IPS-18c (cell line): ENCODE results near the gene ERH.

ENCODE experiments used
- H3K4me3 ChIP-seq: 2 replicates; pipeline ENCODE4 v1.7.0; 2013; ENCODE audit warnings: low read depth, mild to moderate bottlenecking, low read length, moderate library complexity; ENCODE audit not compliant: insufficient read depth
- H3K9me3 ChIP-seq: one replicate; pipeline ENCODE4 v1.6.1; 2013; ENCODE audit warnings: mild to moderate bottlenecking, low read length, moderate library complexity; ENCODE audit not compliant: control insufficient read depth, insufficient read depth

The ERH gene

DNA sequence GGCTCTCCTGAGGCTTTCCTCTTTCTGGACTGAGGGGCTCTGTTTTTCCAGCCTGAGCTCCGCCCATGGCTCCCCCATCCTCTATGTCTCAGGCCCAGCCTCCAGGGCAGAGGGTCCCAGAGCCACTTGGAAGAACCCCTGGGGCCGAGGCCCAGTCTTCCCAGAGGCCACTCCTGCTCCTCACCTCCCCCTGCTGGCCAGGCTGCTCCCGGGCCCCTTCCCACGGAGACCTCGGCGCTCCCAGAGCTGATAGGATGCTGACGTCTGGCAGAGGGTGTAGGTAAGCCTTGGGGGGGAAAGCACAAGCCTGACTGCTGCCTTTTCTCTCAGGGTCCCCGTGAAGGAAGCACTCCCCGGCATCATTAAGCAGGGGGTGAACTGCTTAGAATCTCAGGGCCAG is 51.4 kb downstream of the ERH start:
- Histone ChIP-seq H3K9me3 (peaks cover 2% of the 10 kb centered on the region), H3K4me3 (no peak overlapping the region)

DNA sequence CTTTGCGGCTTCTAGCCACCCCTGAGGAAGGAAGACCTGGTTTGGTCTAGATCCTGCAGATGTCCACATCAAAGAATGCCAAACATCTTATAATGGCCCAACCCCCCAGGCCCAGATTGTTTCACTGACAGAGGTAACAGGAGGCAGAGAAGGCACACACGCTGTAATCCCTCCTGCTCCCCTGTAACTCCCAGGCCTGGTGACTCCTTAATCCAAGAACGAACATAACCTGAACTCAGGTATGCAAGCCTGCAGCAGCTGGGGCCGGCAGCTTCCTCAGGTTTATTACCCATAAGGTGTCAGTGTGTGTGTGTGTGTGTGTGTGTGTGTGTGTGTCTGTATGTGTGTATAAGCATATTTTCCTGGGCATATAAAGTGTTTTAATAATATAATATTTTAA is 52.7 kb downstream of the ERH start:
- H3K4me3 ChIP-seq, result no peak overlapping the region
- peaks cover 4% of the 10 kb centered on the region for H3K9me3 ChIP-seq

- Histone ChIP-seq H3K9me3 (peaks cover 4% of the 10 kb centered on the region), H3K4me3 (no peak overlapping the region)
Observed at GRCh38 chr14:69344171-69344570, 53.9 kb downstream of the ERH start.

- no peak overlapping the region for H3K4me3 ChIP-seq
- H3K9me3 ChIP-seq, result peaks cover 4% of the 10 kb centered on the region
Observed at GRCh38 chr14:69342928-69343525, 55.1 kb downstream of the ERH start.

- Histone ChIP-seq H3K9me3 (peaks cover 4% of the 10 kb centered on the region), H3K4me3 (no peak overlapping the region)
Observed at GRCh38 chr14:69339426-69339825, 58.7 kb downstream of the ERH start.

DNA sequence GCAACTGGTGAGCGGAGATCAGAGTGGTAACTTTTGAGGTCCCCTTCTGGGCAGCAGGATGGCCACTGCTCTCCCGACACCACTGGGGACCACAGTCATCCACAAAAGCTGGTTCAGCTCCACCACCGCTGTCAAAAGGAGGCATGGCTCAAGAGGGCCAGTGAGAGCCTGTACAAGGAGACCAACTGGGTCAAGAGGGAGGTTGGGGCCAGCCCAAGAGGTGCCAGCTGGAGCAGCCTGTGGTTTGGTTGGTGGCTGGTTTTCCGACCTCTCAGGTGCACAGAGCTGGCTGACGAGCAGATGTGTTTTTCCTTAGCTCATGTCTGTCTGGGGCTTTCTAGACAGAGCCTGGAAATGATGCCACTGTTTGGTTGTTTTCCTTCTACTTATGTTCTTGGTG is 60.1 kb downstream of the ERH start:
- Histone ChIP-seq H3K4me3 (no peak overlapping the region), H3K9me3 (peaks cover 2% of the 10 kb centered on the region)

DNA sequence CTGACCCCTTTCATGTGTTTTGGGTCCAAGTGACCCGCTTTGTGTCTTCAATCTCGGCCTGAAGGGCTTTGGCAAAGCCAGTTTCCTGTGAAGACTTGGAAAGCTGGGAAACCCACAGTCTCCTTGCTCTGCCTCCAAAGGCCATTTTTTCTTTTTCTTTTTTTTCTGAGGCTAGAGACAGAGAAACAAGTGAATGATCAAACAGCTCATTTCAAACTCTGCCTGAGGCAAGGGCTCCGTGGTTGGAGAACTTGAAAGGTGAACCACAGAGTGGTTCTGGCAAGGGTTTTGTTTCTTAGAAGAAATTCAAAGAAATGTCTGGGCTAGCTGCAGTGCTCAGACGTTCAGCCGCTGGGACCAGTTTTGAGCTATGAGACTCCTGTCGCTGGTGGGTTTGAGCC is 62.7 kb downstream of the ERH start:
- Histone ChIP-seq H3K4me3 (no peak overlapping the region), H3K9me3 (no peaks in the 10 kb centered on the region)

- Histone ChIP-seq H3K9me3 (no peaks in the 10 kb centered on the region), H3K4me3 (no peak overlapping the region)
Observed at GRCh38 chr14:69334576-69334975, 63.5 kb downstream of the ERH start.

- H3K9me3 ChIP-seq, result no peaks in the 10 kb centered on the region
- H3K4me3 ChIP-seq, result no peak overlapping the region
Observed at GRCh38 chr14:69333791-69334337, 64.2 kb downstream of the ERH start.

- H3K9me3 ChIP-seq, result no peaks in the 10 kb centered on the region
- H3K4me3 ChIP-seq, result no peak overlapping the region
Observed at GRCh38 chr14:69332782-69333395, 65.2 kb downstream of the ERH start.

GRCh38 chr14:69331206-69331605 is 66.9 kb downstream of the ERH start:
- H3K4me3 ChIP-seq, result no peak overlapping the region
- H3K9me3 ChIP-seq, result no peaks in the 10 kb centered on the region
